ENCODE data around the gene TRA2B.

TRA2B gene

DNA sequence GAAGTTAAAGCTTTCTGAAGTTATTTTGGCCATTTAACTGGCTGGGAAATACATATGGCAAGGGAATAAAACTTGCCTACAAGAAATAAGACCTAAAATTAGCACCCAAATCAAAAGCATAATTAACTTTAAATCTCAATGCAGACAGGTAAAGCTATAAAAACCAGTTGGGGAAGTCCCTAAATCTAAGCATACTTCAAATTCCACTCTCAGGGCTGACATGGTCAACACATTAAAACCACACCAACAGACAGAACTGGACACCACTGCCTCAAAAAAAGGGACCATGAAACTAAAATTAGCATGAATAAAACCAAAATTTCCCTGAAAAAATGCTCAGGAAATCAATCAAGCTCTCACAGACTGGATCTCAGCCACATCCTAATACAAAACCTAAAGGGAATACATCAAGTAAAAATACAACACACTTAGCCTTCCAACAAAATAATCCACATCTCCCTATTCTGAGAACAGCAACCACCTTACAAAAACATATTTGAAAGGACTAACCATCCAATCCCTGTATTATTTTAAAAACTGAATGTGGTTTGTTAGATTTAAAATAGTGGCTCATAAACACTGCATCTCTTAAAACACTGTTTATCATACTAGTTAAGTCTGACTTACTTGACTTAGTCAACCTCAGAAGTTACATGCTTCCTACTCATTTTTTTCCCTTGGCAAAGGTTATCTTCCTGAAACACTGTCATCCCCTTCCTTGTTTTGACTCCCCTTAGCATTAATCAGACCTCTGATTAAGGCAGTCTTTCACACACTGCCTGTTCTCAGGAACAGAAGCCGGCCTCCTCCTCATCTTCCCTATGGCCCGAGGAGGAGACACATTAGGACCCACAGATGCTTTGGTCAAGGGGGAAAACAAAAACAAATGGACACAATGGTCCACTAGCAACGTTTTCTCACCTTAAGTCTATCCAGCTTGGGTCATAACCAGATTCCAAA is 8.3 kb downstream of the TRA2B start:
- Histone ChIP-seq H3K27me3 (ENCODE audit: insufficient read depth, low read depth) (no peaks in the 10 kb centered on the region), H3K4me2 (peak overlapping the region; percentile 88), H3K9ac (no peak overlapping the region), H4K20me1 (ENCODE audit: insufficient read depth) (peaks cover 100% of the 10 kb centered on the region), H3K27ac (no peak overlapping the region; the same call in 1 of the 2 replicates), H3K4me3 (IDR thresholded peaks at IDR 0.05; ENCODE audit: insufficient read depth, low read depth, low read length) (no peak overlapping the region), H3K36me3 (ENCODE audit: insufficient read depth) (peaks cover 34% of the 10 kb centered on the region; the same call in 1 of the 2 replicates), H3K79me2 (ENCODE audit: insufficient read depth, low read depth) (peaks cover 100% of the 10 kb centered on the region), H2AFZ (ENCODE audit: low read depth) (no peak overlapping the region), H3K4me1 (ENCODE audit: low read depth, poor library complexity, severe bottlenecking) (peaks cover 86% of the 10 kb centered on the region)
- TF ChIP-seq, protein P1, sequence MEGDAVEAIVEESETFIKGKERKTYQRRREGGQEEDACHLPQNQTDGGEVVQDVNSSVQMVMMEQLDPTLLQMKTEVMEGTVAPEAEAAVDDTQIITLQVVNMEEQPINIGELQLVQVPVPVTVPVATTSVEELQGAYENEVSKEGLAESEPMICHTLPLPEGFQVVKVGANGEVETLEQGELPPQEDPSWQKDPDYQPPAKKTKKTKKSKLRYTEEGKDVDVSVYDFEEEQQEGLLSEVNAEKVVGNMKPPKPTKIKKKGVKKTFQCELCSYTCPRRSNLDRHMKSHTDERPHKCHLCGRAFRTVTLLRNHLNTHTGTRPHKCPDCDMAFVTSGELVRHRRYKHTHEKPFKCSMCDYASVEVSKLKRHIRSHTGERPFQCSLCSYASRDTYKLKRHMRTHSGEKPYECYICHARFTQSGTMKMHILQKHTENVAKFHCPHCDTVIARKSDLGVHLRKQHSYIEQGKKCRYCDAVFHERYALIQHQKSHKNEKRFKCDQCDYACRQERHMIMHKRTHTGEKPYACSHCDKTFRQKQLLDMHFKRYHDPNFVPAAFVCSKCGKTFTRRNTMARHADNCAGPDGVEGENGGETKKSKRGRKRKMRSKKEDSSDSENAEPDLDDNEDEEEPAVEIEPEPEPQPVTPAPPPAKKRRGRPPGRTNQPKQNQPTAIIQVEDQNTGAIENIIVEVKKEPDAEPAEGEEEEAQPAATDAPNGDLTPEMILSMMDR (conservative IDR thresholded peaks at IDR 0.05; ENCODE audit: low read depth, low read length) = no peak

DNA sequence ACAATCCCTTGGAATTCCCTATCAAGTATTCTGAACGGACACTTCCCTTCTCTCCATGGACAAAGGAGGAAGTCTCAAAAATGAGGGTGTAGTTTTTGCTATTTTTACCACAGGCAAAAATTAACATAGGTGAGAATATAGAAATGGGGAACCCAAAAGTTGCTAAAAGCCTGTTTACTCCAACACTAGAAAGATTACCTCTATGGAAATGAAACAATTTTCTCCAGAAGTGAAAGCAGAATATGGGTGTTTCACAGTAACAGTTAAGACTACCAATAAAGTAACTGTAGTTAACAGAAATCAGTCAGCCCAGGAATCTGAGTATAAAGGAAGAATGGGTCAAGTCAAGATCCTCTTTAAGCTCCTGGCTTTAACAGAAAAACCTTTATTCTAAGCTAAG is 9.3 kb downstream of the TRA2B start:
- Histone ChIP-seq H3K4me2 (peak overlapping the region; percentile 88; the same call in 1 of the 2 replicates), H3K9ac (no peak overlapping the region), H3K27ac (no peak overlapping the region; the same call in 1 of the 2 replicates), H3K27me3 (ENCODE audit: insufficient read depth, low read depth) (no peaks in the 10 kb centered on the region), H3K4me1 (ENCODE audit: low read depth, poor library complexity, severe bottlenecking) (peaks cover 77% of the 10 kb centered on the region), H3K79me2 (ENCODE audit: insufficient read depth, low read depth) (peaks cover 100% of the 10 kb centered on the region), H4K20me1 (ENCODE audit: insufficient read depth) (peaks cover 100% of the 10 kb centered on the region), H3K4me3 (IDR thresholded peaks at IDR 0.05; ENCODE audit: insufficient read depth, low read depth, low read length) (no peak overlapping the region), H3K36me3 (ENCODE audit: insufficient read depth) (peaks cover 44% of the 10 kb centered on the region; the same call in 1 of the 2 replicates), H2AFZ (ENCODE audit: low read depth) (no peak overlapping the region)
- TF ChIP-seq, protein P1 (conservative IDR thresholded peaks at IDR 0.05; ENCODE audit: low read depth, low read length) = no peak

DNA sequence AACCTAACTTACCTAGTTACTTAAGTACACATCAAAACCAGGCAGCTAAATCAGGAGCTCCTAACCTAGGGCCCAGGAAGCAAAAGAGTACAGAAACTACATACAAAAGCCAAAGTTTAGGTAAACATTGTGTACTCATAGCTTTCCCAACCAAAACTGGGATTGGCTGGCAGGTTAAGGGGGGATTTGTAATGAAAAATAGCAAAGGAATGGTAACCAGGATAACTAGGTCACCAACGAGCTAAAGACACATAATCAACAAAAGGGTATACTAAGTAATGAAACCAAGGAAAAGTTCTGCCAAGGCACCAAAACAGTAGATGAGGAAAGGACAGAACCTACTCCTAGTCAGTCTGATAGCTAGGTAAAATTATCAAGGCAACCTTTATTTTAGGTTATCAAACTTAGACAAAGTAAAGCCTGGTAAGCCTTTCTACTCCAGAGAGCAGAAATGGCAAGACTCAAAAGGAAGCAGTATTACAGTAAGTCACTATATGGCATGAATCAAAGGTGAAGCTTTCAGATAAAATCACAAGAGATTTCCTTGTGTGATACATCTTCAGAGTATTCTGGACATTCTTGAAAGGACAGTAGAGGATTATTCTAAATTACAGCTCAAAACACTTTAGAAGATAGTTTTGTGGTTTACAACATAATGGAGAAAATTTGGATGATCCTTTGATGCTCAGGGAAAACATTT is 10.2 kb downstream of the TRA2B start:
- Histone ChIP-seq H3K27me3 (ENCODE audit: insufficient read depth, low read depth) (no peaks in the 10 kb centered on the region), H3K79me2 (ENCODE audit: insufficient read depth, low read depth) (peaks cover 100% of the 10 kb centered on the region), H3K9ac (no peak overlapping the region), H3K4me2 (no peak overlapping the region; the same call in 1 of the 2 replicates), H4K20me1 (ENCODE audit: insufficient read depth) (peaks cover 100% of the 10 kb centered on the region), H3K36me3 (ENCODE audit: insufficient read depth) (peaks cover 52% of the 10 kb centered on the region), H3K4me1 (ENCODE audit: low read depth, poor library complexity, severe bottlenecking) (peaks cover 68% of the 10 kb centered on the region), H2AFZ (ENCODE audit: low read depth) (no peak overlapping the region), H3K27ac (no peak overlapping the region; the same call in 1 of the 2 replicates), H3K4me3 (IDR thresholded peaks at IDR 0.05; ENCODE audit: insufficient read depth, low read depth, low read length) (no peak overlapping the region)
- TF ChIP-seq, protein P1 (conservative IDR thresholded peaks at IDR 0.05; ENCODE audit: low read depth, low read length) = no peak

DNA sequence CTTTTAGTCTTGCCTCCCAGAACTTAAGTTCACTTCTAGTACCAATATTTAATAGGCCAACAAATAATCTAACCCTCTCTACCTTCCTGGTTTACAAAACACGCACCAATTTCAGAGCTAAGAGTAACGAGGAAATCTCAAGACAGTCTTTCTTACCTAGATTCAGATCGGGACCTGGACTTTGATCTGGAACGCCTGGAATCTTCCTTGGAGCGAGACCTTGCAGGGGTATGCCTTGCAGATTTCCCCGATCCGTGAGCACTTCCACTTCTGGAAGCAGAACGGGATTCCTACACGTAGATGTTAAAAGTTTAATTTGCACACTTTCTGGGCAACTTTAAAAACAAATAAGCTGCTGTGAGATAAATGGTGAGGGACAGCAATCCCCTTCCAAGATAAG is 11.4 kb downstream of the TRA2B start:
- no peaks in the 10 kb centered on the region for H3K27me3 ChIP-seq (ENCODE audit: insufficient read depth, low read depth)
- TF ChIP-seq, protein P1 (conservative IDR thresholded peaks at IDR 0.05; ENCODE audit: low read depth, low read length) = no peak
- no peak overlapping the region for H3K9ac ChIP-seq
- H3K4me1 ChIP-seq (ENCODE audit: low read depth, poor library complexity, severe bottlenecking) = peaks cover 56% of the 10 kb centered on the region
- H4K20me1 ChIP-seq (ENCODE audit: insufficient read depth) = peaks cover 100% of the 10 kb centered on the region
- H3K27ac ChIP-seq = no peak overlapping the region
- no peak overlapping the region for H3K4me2 ChIP-seq
- H3K4me3 ChIP-seq (IDR thresholded peaks at IDR 0.05; ENCODE audit: insufficient read depth, low read depth, low read length) = no peak overlapping the region
- H3K36me3 ChIP-seq (ENCODE audit: insufficient read depth) = peaks cover 62% of the 10 kb centered on the region
- peaks cover 100% of the 10 kb centered on the region for H3K79me2 ChIP-seq (ENCODE audit: insufficient read depth, low read depth)
- H2AFZ ChIP-seq (ENCODE audit: low read depth) = no peak overlapping the region
